OCI-M2 (cell line): Measurements from ENCODE around the gene LHFPL4.
"Not testable (repeated sequence)": the region's sequence is repeated elsewhere in the genome, so short reads cannot be mapped to it uniquely, and the experiment has no call there.

Source experiments
- DNase-seq: peaks from one replicate; lab custom pipeline; 2025; ENCODE audit not compliant: unreplicated experiment; lab: John Stamatoyannopoulos, UW

Gene LHFPL4

DNA sequence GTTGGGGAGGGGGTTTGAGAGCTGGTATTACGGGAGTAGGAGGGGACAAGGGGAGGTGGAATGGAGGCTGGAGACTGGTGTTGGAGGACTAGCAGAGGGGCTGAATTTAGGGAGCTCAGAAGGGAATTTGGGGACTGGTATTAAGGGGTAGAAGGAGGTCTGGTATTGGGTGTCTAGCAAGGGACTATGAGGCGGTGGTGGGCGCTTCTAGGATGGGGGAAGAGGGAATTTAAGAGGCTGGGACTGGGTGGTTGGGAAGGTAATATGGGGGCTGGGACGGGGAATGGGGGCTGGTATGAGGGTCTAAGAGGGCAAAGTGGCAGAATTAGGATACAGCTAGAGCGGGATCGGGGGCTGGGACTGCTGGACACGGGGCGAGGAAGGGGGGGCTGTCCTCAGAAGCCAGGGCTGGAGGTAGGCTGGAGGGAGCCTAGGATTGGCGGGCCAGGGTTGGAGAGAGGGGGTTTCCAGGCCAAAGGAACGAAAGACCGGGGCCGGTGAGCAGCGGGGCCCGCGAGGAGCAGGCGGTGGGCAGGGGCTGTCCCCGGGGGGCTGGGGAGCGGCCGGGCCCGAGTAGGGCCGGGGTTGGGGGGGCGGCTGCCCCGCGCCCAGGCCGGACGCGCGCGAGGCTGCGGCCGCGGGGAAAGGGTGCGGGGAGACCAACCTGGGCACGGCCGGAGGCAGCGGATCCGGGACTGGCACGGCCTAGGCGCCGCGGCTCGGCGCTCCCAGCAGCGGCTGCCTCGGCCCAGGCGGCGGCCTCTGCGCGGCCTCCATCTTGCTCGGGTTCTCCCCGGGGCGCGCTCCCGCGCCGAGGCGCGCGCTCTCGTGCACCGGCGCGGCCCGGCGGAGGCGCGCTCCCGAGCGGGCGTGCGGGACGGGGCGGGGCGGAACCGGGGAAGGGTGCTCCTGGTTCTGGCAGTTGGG is at the start of gene LHFPL4:
Gene LHFPL4 (minus strand): TSS at position 802 of the 927 bp plus-strand sequence. CDS start 1,143 bp downstream, outside the sequence.
- no peak for DNase-seq

DNA sequence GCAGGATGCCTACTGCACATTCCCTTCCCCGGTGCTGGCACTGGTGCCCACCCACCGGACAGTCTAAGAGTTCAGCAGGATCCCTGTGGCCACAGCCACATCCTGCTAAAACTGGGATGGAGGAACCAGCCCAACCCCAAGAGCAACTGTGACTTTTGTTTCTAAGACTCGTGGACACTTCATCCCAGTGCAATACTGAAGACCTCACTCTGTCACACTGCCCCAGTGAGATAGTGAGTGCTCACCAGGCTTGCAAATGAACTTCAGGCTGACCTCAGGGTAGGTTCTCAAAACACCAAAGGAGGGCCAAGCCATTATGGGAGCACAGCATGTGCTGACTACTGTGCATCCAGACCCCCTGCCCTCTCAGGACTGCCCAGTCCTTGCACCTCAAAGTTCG is 49.0 kb upstream of the LHFPL4 start:
- no peak for DNase-seq

DNA sequence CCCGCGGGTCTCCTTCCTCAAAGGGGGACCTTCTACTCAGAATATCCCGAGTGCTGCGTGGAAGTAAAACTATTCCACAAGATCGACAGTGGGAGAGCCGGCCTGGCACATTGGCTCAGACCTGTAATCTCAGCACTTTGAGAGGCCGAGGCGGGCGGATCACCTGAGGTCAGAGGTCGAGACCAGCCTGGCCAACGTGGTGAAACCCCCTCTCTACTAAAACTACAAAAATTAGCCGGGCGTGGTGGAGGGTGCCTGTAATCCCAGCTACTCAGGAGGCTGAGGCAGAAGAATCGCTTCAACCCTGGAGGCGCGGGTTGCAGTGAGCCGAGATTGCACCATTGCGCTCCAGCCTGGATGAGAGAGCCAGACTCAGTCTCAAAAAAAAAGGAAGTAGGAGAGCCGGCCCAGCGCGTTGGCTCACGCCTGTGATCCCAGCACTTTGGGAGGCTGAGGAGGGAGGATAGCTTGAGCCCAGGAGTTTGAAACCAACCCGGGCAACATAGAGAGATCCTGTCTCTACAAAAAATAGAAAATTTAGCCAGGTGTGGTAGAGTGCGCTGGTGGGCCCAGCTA is 47.5 kb upstream of the LHFPL4 start:
- DNase-seq: not testable (repeated sequence)

DNA sequence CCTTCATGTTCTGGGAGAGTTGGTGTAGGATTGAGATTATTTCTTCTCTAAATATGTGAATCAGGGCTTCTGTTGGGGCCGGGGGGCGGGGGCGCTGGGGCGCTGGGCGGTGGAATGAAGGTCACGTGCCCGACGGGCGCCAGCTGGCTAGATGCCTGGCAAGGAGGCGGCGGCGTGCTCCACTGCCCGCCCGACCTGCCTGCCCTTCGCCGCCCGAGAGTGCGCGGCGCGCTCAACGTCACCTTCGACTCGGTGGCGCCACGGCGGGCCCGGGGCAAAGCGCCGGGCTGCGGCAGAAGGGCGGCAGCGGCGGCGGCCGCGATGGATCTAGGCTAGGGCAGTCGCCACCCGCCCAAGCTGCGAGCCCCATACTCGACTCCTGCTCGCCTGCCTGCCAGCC is 47.0 kb upstream of the LHFPL4 start:
- no peak for DNase-seq

DNA sequence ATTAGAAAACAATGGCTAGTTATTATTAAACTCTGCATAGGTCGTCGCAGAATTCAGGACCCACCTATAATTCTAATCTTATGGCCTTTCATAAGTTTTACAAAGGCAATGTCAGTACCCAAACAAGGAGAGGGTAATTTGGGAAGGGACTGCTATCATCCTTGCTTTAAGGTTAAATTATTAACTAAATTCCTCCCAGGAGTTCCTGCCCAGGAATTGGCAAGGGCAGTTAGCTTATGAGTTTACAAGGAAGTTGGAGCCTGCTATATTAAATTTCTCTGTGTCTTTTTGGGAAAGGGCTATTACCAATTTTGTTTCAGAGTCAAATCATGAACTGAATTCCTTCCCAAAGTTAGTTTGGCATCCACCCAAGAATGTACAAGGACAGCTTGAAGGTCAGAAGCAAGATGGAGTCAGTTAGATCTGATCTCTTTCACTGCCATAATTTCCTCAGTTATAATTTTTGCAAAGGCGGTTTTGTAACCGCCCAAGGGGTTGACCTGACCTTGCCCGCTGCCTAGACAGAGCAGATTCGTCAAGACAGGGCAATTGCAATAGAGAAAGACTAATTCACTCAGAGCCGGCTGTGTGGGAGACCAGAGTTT is 45.3 kb upstream of the LHFPL4 start:
- no peak for DNase-seq

DNA sequence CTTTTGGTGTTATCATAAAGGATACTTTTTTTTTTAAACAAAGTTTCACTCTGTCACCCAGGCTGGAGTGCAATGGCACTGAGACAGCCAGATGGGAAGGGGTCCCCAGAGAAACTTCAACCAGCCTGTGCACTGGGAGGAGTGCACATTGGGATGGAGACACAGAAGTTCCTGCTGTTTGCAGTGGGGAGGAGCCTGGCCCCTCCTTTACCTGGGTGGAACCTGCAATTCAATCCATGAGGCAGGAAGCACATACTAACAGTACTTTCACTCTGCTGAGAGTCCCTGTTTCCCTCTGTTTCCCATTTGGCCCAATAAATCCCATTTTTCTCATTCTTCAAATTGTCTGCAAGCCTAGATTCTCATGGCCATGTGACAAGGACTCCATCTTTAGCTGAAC is 42.3 kb upstream of the LHFPL4 start:
- no peak for DNase-seq

DNA sequence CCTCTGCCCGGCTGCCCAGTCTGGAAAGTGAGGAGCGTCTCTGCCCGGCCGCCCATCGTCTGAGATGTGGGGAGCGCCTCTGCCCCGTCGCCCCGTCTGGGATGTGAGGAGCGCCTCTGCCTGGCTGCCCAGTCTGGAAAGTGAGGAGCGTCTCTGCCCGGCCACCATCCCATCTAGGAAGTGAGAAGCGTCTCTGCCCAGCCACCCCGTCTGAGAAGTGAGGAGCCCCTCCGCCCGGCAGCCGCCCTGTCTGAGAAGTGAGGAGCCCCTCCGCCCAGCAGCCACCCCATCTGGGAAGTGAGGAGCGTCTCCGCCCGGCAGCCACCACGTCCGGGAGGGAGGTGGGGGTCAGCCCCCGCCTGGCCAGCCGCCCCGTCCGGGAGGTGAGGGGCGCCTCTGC is 38.2 kb upstream of the LHFPL4 start:
- DNase-seq: not testable (repeated sequence)

DNA sequence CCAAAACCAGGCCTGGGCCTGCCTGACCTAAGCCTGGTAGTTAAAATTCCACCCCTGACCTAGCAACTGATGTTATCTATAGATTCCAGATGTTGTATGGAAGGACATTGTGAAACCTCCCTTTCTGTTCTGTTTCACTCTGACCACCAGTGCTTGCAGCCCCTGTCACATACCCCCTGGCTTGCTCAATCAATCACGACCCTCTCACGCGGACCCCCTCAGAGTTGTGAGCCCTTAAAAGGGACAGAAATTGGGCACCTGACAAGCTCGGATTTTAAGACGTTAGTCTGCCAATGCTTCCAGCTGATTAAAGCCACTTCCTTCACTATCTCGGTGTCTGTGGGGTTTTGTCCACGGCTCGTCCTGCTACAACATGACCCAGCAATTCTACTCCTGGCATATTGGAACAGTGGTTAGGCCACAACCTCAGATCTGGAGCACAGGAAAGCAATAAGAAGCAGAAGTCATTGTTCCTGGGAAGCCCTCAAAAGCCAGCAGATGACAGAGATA is 36.7 kb upstream of the LHFPL4 start:
- no peak for DNase-seq

DNA sequence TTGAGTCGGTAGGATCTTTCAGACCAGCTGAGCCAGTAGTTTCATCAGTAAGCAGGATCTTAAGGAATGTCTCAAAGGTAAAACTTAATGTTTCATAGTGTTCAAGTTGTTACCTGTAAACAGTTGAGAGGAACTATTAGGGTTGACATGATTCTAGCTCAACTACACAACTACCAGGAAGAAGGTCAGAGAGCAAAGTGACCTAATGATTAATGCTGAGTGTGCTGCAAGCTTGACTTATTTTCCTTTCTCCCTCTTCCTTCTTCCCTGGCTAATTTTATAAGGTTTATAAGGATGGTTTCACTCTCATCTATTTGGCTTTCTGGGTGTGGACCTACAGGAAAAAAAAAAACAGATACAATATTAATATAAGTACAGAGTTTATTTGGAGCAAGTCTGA is 30.2 kb upstream of the LHFPL4 start:
- DNase-seq: no peak

DNA sequence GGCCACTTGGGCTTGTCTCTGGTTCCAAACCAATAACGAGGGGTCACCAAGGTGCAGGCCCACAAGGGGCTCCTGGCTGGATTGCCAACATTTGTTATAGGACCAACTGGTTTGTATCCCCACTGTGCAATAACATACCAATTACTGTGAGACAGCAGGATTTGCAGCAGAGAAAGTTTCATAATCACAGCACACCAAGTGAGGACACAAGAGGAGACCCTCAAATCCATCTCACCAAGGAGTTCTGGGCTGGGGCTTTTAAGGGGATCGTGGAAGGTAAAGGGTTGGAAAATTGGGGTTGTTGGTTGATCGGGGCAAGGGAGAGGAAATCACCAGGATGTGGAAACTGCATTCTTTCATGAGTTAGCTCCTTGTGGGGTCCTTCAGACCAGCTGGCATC is 29.7 kb upstream of the LHFPL4 start:
- no peak for DNase-seq

DNA sequence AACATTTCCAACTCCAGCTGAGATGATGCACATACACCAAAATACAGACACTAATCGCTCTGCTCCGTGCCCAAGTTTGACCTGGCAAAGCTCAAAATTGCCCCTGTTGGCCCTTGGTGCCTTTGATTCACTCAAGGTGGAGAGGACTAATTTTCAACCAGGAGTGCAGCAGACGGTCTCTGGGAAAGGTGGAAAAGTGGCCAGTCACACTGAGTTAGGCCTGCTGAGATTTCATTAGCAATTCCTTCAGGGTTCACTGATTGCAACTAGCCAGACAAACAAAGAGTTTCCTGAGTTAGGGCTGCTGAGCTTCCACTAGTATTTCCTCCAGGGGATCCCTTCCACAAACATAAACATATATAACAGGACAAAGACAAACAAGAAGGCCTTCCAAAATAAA is 28.7 kb upstream of the LHFPL4 start:
- no peak for DNase-seq

DNA sequence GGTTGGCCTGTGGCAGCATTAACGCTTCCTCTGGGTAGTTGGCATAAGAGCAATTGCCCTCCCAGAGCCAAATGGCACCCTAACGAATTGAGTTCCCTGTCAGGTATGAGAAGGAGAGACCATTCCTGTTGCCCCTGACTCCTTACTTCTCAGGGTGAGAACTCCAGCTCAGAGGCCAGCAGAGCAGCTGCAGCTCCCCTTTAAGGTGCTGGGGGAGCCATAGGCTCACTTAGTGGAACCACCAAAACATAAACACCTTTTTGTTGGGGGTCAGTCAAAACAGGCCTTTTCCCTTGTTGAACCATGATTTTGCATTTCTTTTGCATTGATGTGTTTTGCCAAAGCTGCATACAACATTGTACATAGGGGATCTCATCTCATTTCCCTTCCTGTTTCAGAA is 28.1 kb upstream of the LHFPL4 start:
- DNase-seq: no peak

DNA sequence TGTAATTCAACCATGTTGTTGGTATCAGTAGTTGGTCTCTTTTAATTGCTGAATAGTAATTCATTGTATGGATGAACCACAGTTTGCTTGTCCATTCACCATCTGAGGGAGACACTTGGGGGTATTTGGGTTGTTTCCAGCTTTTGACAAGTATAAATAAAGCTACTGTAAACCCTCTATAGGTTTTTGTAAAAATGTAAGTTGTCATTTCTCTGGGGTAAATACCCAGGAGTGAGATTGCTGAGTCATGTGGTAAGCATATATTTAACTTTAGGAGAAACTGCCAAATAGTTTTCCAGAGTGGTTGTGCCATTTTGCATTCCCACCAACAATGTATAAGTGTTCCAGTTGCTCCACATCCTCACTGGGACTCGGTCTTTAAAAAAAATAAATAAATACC is 15.4 kb upstream of the LHFPL4 start:
- no peak for DNase-seq

DNA sequence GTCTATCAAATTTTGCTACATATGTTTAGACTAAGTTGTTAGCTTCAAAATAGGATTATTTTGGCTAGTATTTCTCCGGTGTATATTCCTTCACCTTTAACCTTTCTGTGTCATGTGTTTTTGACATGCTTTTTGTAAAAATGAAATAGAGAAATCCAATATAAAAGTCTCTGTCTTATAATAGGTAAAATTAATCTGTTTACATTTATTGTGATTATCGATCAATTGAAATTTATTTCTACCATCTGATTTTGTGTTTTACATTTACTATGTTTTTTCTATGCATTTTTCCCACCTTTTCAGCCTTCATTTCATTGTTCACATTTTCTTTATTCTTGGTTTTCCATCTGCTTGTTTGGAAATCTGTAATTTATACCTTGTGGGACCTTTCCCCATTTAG is 11.7 kb upstream of the LHFPL4 start:
- no peak for DNase-seq

DNA sequence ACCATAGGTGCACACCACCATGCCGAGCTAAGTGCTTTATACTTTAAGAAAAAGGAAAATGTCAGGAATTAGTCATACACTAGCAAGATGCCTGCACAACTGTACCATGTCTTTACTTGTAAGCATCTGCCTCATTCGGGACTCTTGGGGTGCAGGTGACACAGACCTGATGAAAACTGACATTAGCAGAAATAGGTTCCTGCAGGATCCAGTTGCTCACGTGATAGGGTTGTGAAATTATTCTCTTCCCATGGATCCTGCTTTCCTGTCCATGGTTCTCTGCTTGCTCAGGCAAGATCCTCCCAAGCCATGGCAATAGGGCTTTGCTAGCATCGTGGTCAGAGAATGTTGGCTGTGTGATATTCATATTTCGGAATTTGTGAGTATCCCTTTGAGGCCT is 10.2 kb upstream of the LHFPL4 start:
- no peak for DNase-seq

DNA sequence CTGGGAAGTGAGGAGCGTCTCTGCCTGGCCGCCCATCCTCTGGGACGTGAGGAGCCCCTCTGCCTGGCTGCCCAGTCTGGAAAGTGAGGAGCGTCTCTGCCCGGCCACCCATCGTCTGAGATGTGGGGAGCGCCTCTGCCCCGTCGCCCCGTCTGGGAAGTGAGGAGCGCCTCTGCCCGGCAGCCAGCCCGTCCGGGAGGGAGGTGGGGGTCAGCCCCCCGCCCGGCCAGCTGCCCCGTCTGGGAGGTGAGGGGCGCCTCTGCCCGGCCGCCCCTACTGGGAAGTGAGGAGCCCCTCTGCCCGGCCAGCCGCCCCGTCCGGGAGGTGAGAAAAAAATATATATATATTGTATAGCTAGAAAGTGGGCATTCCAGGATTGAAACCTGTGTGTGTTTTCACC is 6.4 kb upstream of the LHFPL4 start:
- not testable (repeated sequence) for DNase-seq

DNA sequence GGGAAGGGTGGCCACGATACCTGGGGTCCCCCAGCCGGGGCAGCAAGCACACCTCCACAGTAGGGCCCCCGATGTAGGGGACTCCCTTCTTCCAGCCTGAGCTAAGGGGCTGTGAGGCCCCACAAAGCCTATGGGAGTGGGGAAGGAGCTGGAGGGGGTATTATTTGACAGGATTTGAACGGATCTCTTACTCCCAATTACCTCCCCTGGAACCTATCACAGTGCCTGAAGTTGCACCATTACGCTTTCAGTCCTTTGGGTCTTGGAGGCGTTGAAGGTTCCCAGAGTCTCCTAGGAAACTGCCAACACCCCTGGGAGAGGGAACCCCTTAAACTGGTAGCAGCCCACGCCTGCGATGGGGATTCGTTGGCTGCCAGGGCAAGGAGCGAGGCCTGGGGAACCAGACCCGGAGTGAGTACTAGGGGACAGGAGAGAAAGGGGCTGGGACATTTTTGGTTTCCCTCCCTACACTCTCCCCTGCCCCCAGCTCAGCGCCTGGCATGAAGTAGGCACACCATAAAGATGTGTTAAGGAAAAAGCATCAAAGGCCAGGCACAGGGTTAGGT is 409 bp upstream of the LHFPL4 start:
- DNase-seq: no peak

DNA sequence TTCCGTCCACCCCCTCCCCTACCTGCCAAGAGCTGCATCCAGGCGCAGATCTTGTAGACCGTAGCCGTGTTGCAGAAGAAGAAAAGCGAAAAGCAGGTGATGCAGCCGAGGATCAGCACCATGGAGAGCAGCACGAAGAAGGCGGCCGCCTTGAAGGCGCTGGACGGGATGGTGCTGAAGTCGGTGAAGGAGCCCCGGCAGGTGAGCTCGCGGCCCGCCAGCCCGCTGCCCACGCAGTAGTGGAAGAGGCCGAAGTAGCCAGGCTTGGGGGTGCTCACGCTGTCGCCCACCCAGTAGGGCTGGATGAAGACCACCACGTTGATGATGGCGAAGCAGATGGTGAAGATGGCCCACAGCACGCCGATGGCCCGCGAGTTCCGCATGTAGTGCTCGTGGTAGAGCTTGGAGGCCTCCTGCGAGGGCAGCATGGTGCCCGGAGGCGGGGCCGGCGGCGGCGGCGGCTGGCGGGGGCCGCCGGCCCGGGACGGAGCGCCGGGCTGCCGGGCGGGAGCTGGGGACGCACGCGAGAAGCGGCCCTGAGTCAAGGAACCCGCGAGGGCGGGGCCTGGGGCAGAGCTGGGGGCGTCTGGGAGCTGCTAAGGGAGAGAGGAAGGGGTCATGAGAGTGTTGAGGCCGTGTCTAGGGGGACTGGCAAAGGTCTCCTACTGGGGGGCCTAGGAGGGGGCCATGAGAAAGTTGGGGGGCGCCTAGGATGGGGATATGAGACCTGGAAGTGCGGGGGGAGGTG is 1.2 kb downstream of the LHFPL4 start:
- no peak for DNase-seq

DNA sequence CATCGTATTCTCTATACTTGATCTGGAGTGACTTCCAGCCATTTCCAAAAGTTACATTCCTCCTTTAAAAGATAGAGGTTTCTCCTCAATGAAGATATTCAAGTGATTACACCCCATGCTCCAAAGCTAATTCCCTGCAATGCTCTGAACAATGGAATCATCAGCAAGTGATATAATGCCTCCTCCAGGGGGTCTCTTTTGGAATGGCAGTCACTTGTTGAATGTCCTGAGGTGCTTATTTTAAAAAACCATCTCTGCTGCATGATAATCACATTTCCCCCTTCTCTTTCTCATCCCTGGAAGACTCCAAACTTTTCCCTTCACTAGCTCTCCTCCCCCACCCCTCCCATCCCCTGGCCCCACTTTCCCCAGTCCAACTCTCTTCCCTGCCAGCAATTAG is 2.6 kb downstream of the LHFPL4 start:
- no peak for DNase-seq

DNA sequence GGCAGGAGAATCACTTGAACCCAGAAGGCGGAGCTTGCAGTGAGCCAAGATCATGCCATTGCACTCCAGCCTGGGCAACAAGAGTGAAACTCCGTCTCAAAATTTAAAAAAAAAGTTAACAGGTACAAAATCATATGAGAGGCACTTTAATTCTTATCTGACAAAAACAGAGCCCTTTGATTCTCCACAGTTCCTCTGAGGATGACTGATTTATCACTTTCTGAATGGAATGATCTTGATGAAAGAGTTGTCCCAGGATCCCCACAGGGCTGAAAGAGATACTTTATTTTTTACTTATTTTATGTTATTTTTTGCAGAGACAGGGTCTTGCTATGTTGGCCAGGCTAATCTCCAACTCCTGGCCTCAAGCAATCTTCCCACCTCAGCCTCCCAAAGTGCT is 4.0 kb downstream of the LHFPL4 start:
- no peak for DNase-seq

DNA sequence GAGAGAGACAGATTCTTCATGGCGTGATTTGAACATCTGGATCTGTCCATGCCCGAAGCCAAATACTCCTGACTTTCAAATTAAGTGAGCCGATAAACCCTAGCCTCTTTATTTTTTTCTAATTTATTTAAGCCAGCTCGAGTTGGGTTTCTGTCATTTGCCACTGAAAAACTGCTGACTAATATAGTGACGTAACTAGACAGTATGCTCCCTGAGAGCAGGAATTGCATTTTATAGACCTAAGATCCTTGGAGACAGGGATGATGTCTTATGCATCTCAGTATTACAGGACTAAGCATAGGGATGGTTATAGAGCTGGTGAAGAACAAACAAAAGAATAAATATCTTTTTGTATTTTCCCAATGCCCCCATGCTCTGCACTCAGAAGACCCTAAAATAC is 4.6 kb downstream of the LHFPL4 start:
- DNase-seq: no peak
